ENCODE data around the gene TSPO. TPM values are rescaled to one million over a fixed set of nuclear protein-coding genes. Genes with fewer than 3 reads are reported as not detected.

TSPO gene
- total and polyA plus RNA-seq, 2 of the 13 experiments (the other 11 are each of a cell fraction or from before 2014, with no cell fraction given) = 0.46 to 1.4 TPM

DNA sequence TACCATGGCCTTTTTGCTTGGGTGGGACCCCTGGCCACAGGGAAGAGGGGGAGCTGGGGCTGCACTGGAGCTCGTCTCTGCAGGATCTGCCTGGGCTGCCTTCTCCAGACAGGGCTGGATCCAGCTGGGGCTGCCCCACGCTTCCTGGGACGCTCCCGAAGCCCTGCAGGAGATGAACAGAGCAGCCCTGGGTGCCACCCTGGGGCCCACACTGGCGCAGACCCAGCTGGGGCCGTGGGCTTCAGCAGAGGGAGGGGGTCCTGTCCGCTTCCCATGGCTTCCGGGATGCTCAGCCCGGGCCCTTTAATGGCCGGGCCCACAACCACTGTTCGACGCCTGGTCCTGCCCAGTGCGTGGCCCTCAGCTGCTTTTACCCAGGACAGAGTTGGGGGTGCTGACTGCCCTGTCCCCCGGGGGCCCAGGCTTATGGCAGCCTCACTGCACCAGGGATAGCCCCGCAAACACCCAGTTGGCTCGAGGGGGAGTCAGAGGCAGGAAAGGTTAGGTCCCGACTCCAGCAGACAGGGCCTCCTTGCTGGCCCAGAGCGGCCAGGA, 12.0 kb downstream of the TSPO start:
- Histone ChIP-seq H3K9me3 (ENCODE audit: low read length) (no peaks in the 10 kb centered on the region), H3K79me2 (ENCODE audit: insufficient read depth, low read length) (no peaks in the 10 kb centered on the region), H2AFZ (ENCODE audit: low read length) (no peak overlapping the region), H3K27me3 (ENCODE audit: control insufficient read depth in 1 of 2, insufficient read depth in 2 of 2, low read length in 2 of 2) (peaks cover 8 to 13% of the 10 kb centered on the region in 2 experiments; a peak in 4 of 5 replicates), H3K36me3 (replicated peaks in 1 of 2; ENCODE audit: control insufficient read depth in 1 of 2, insufficient read depth in 2 of 2, low read length in 2 of 2) (peaks cover 0 to 4% of the 10 kb centered on the region in 2 experiments; a peak in 1 of 5 replicates), H3K4me2 (ENCODE audit: low read depth, low read length) (peak overlapping the region; percentile 19; the same call in 1 of the 2 replicates), H3K4me1 (ENCODE audit: insufficient read depth, low read length) (peaks cover 15% of the 10 kb centered on the region), H4K20me1 (ENCODE audit: insufficient read depth, low read length) (no peaks in the 10 kb centered on the region), H3K4me3 (replicated peaks in 1 of 3; ENCODE audit: insufficient read depth in 1 of 3, low read depth in 2 of 3, low read length in 3 of 3) (no peak overlapping the region), H3K27ac (ENCODE audit: extremely low read length, insufficient read depth, low read length) (no peak overlapping the region), H3K9ac (ENCODE audit: insufficient read depth, low read depth, low read length) (no peak overlapping the region)
- DNase-seq (ENCODE audit: low spot score) (no peak), ATAC-seq (peak; percentile 16), FAIRE-seq (no peak)
- POLR2A ChIA-PET = no interaction called here
- in situ Hi-C loops (cut with HindIII; ENCODE audit: extremely low pct_ligation_motif_present, low pct_unique_long_range_greater_than_20kb) (no loop called here), intact Hi-C loops (cut with micrococcal nuclease; ENCODE audit: unreplicated experiment) (no loop called here)
- 21% methylated on average over 3 of the region's 18 CpGs for WGBS (ENCODE audit: low lambda C conversion rate)
- CTCF ChIA-PET (ENCODE audit: low intra/inter-chr PET ratio, low total read pairs) = no interaction called here
- no TSS peak for BruUV-seq (replicated peaks)
- TF ChIP-seq EZH2 (conservative IDR thresholded peaks at IDR 0.05; ENCODE audit: low read depth, low read length) (no peak), TMF1 (CRISPR knock-in tag; IDR thresholded peaks at IDR 0.05; ENCODE audit: low read depth) (no peak), SNAPC2 (CRISPR knock-in tag; IDR thresholded peaks at IDR 0.05) (no peak), ZNF337 (CRISPR knock-in tag; IDR thresholded peaks at IDR 0.05; ENCODE audit: borderline replicate concordance, low read depth) (no peak), FOSL1 (CRISPR knock-in tag; IDR thresholded peaks at IDR 0.05; ENCODE audit: borderline replicate concordance) (no peak), POGZ (CRISPR knock-in tag; IDR thresholded peaks at IDR 0.05) (no peak), AGO2 (optimal IDR thresholded peaks at IDR 0.05; ENCODE audit: low read depth, low read length) (no peak)
- TF ChIP-seq, protein P1, sequence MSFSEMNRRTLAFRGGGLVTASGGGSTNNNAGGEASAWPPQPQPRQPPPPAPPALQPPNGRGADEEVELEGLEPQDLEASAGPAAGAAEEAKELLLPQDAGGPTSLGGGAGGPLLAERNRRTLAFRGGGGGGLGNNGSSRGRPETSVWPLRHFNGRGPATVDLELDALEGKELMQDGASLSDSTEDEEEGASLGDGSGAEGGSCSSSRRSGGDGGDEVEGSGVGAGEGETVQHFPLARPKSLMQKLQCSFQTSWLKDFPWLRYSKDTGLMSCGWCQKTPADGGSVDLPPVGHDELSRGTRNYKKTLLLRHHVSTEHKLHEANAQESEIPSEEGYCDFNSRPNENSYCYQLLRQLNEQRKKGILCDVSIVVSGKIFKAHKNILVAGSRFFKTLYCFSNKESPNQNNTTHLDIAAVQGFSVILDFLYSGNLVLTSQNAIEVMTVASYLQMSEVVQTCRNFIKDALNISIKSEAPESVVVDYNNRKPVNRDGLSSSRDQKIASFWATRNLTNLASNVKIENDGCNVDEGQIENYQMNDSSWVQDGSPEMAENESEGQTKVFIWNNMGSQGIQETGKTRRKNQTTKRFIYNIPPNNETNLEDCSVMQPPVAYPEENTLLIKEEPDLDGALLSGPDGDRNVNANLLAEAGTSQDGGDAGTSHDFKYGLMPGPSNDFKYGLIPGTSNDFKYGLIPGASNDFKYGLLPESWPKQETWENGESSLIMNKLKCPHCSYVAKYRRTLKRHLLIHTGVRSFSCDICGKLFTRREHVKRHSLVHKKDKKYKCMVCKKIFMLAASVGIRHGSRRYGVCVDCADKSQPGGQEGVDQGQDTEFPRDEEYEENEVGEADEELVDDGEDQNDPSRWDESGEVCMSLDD (CRISPR knock-in tag; IDR thresholded peaks at IDR 0.05; ENCODE audit: borderline replicate concordance) = no peak
- TF ChIP-seq, protein P2, sequence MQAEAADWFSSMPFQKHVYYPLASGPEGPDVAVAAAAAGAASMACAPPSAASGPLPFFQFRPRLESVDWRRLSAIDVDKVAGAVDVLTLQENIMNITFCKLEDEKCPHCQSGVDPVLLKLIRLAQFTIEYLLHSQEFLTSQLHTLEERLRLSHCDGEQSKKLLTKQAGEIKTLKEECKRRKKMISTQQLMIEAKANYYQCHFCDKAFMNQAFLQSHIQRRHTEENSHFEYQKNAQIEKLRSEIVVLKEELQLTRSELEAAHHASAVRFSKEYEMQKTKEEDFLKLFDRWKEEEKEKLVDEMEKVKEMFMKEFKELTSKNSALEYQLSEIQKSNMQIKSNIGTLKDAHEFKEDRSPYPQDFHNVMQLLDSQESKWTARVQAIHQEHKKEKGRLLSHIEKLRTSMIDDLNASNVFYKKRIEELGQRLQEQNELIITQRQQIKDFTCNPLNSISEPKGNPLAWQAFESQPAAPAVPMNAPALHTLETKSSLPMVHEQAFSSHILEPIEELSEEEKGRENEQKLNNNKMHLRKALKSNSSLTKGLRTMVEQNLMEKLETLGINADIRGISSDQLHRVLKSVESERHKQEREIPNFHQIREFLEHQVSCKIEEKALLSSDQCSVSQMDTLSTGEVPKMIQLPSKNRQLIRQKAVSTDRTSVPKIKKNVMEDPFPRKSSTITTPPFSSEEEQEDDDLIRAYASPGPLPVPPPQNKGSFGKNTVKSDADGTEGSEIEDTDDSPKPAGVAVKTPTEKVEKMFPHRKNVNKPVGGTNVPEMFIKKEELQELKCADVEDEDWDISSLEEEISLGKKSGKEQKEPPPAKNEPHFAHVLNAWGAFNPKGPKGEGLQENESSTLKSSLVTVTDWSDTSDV (CRISPR knock-in tag; IDR thresholded peaks at IDR 0.05) = no peak
- TF ChIP-seq, protein P3, sequence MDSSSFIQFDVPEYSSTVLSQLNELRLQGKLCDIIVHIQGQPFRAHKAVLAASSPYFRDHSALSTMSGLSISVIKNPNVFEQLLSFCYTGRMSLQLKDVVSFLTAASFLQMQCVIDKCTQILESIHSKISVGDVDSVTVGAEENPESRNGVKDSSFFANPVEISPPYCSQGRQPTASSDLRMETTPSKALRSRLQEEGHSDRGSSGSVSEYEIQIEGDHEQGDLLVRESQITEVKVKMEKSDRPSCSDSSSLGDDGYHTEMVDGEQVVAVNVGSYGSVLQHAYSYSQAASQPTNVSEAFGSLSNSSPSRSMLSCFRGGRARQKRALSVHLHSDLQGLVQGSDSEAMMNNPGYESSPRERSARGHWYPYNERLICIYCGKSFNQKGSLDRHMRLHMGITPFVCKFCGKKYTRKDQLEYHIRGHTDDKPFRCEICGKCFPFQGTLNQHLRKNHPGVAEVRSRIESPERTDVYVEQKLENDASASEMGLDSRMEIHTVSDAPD (CRISPR knock-in tag; IDR thresholded peaks at IDR 0.05) = no peak

Measured in HepG2 (cell line).